HepG2 (cell line): Measurements from ENCODE around the gene NUBP2. TPM values are rescaled to one million over a fixed set of nuclear protein-coding genes. Genes with fewer than 3 reads are reported as not detected.

ENCODE experiments used
- ATF6 ChIP-seq: sonication (generic); formaldehyde crosslinking; conservative IDR thresholded peaks from 2 replicates; pipeline ENCODE4 v1.4.0; 2020; ENCODE audit warnings: missing genetic modification reagents
- BCL3 ChIP-seq: sonication (generic); formaldehyde crosslinking; IDR thresholded peaks from 2 replicates; pipeline ENCODE4 v1.5.1; 2020; ENCODE audit warnings: mild to moderate bottlenecking, missing genetic modification reagents, moderate library complexity
- CERS6 ChIP-seq: sonication (generic); formaldehyde crosslinking; IDR thresholded peaks from 2 replicates; pipeline ENCODE4 v1.5.0; 2020; ENCODE audit warnings: missing genetic modification reagents
- GFI1 ChIP-seq: sonication (generic); formaldehyde crosslinking; IDR thresholded peaks from 2 replicates; pipeline ENCODE4 v1.5.0; 2020; ENCODE audit warnings: missing genetic modification reagents, mild to moderate bottlenecking, borderline replicate concordance
- MIXL1 ChIP-seq: IDR thresholded peaks from 2 replicates; pipeline ENCODE4 v1.6.1; 2016
- SMAD1 ChIP-seq: sonication (generic); formaldehyde crosslinking; IDR thresholded peaks from 2 replicates; pipeline ENCODE4 v1.4.0; 2020; ENCODE audit warnings: missing genetic modification reagents, low read depth, mild to moderate bottlenecking, borderline replicate concordance
- SMAD3 ChIP-seq: sonication (generic); formaldehyde crosslinking; IDR thresholded peaks from 2 replicates; pipeline ENCODE4 v1.4.0; 2020; ENCODE audit warnings: missing genetic modification reagents
- SNRNP70 ChIP-seq: fragments of 200-400 bp; formaldehyde crosslinking; IDR thresholded peaks from 2 replicates; pipeline ENCODE4 v1.6.1; 2017; ENCODE audit warnings: mild to moderate bottlenecking, low read depth, low read length, moderate library complexity
- SUZ12 ChIP-seq: fragments of 150-350 bp; IDR thresholded peaks from 2 replicates; pipeline ENCODE4 v1.6.1; 2014; ENCODE audit warnings: low read depth, low read length
- TAF1 ChIP-seq: sonication (generic); formaldehyde crosslinking; IDR thresholded peaks from 2 replicates; pipeline ENCODE4 v1.4.0; 2020; ENCODE audit warnings: missing genetic modification reagents
- TBX3 ChIP-seq: fragments of 450-650 bp; IDR thresholded peaks from 2 replicates; pipeline ENCODE4 v1.6.1; 2017; ENCODE audit warnings: antibody characterized with exemption, mild to moderate bottlenecking, inconsistent platforms, borderline replicate concordance
- TEF ChIP-seq: sonication (generic); formaldehyde crosslinking; IDR thresholded peaks from 2 replicates; pipeline ENCODE4 v1.5.0; 2020; ENCODE audit warnings: missing genetic modification reagents
- ZKSCAN1 ChIP-seq: fragments of 150-350 bp; IDR thresholded peaks from 2 replicates; pipeline ENCODE4 v1.6.1; 2014; ENCODE audit warnings: low read length
- ZNF136 ChIP-seq: sonication (generic); formaldehyde crosslinking; IDR thresholded peaks from 2 replicates; pipeline ENCODE4 v1.8.1; 2022; ENCODE audit warnings: low read depth, mild to moderate bottlenecking, moderate library complexity, missing genetic modification reagents
- ZNF280B ChIP-seq: sonication (generic); formaldehyde crosslinking; IDR thresholded peaks from 2 replicates; pipeline ENCODE4 v1.5.0; 2020; ENCODE audit warnings: missing genetic modification reagents, mild to moderate bottlenecking, borderline replicate concordance
- ZNF460 ChIP-seq: sonication (generic); formaldehyde crosslinking; IDR thresholded peaks from 2 replicates; pipeline ENCODE4 v1.5.1; 2020; ENCODE audit warnings: missing genetic modification reagents, mild to moderate bottlenecking, borderline replicate concordance
- ZNF556 ChIP-seq: sonication (generic); formaldehyde crosslinking; IDR thresholded peaks from 2 replicates; pipeline ENCODE4 v1.4.0; 2020; ENCODE audit warnings: mild to moderate bottlenecking, missing genetic modification reagents, borderline replicate concordance
- ZNF557 ChIP-seq: sonication (generic); formaldehyde crosslinking; IDR thresholded peaks from 2 replicates; pipeline ENCODE4 v1.4.0; 2020; ENCODE audit warnings: missing genetic modification reagents
- ZNF562 ChIP-seq: sonication (generic); formaldehyde crosslinking; IDR thresholded peaks from 2 replicates; pipeline ENCODE4 v1.8.0; 2022; ENCODE audit warnings: missing genetic modification reagents, borderline replicate concordance
- ZNF83 ChIP-seq: sonication (generic); formaldehyde crosslinking; IDR thresholded peaks from 2 replicates; pipeline ENCODE4 v1.4.0; 2020; ENCODE audit warnings: missing genetic modification reagents, mild to moderate bottlenecking, borderline replicate concordance
- ZSCAN5A ChIP-seq: sonication (generic); formaldehyde crosslinking; IDR thresholded peaks from 2 replicates; pipeline ENCODE4 v1.8.0; 2022; ENCODE audit warnings: mild to moderate bottlenecking, missing genetic modification reagents, borderline replicate concordance
- polyA plus RNA-seq, 8 experiments: library from polyadenylated mRNA; depleted of rRNA in 3 of 8; stranded (reverse) in 7 of 8; unstranded in 1 of 8; fragments of >200 nt; fragmentation: Illumina TruSeq in 4 of 8; extraction: Trizol in 4 of 8; gene quantifications; 2 replicates each; pipeline versions ENCODE4 v1.2.1 to v1.2.3, GENCODE V29; 2011 to 2016; ENCODE audit warnings: low read depth in 4 of 8, missing spikeins in 1 of 8, mixed read lengths in 1 of 8; ENCODE audit not compliant: insufficient read depth in 1 of 8
- total RNA-seq, 5 experiments: library from RNA; depleted of rRNA; stranded (reverse); fragments of >200 nt; fragmentation: Illumina TruSeq; extraction: Trizol; gene quantifications; 2 replicates each; pipeline ENCODE4 v1.2.3, GENCODE V29; 2016; ENCODE audit warnings: low read depth in 1 of 5

NUBP2 gene
- total and polyA plus RNA-seq, 2 of the 13 experiments (the other 11 are each of a cell fraction or from before 2014, with no cell fraction given) = 25.7 to 61.5 TPM

- TF ChIP-seq TEF (no peak), BCL3 (CRISPR knock-in tag) (no peak), GFI1 (peak; percentile 25; the same call in 1 of the 2 replicates), ATF6 (CRISPR knock-in tag) (no peak), TBX3 (no peak), ZSCAN5A (CRISPR knock-in tag) (no peak), SUZ12 (no peak), ZKSCAN1 (no peak), MIXL1 (no peak), SNRNP70 (no peak), SMAD3 (CRISPR knock-in tag) (no peak; the same call in 1 of the 2 replicates), TAF1 (CRISPR knock-in tag) (peak; percentile 65; the same call in 1 of the 2 replicates), ZNF557 (CRISPR knock-in tag) (no peak), CERS6 (no peak), ZNF556 (no peak), ZNF280B (CRISPR knock-in tag) (no peak), ZNF460 (CRISPR knock-in tag) (no peak), SMAD1 (CRISPR knock-in tag) (0 out of 2 replicates have a peak, but pooled peaks have one; percentile 56), ZNF136 (CRISPR knock-in tag) (no peak), ZNF562 (CRISPR knock-in tag) (no peak), ZNF83 (CRISPR knock-in tag) (no peak)
Observed at GRCh38 chr16:1782408-1783264, at the start of gene NUBP2, which contains the start of gene SPSB3 (continued).
